Stimulated activated CD4-positive, alpha-beta T cell treated with anti-CD3 and anti-CD28 coated beads, Interleukin-12 subunit alpha, Interleukin-12 subunit beta, amount 100 ng/mL, for 4 hours (primary cell): ENCODE measurements around the gene TAS2R20.
"Not testable (repeated sequence)": the region's sequence is repeated elsewhere in the genome, so short reads cannot be mapped to it uniquely, and the experiment has no call there.

Experiments
- DNase-seq: peaks from one replicate; pipeline ENCODE4 v3.0.0-alpha.2; 2020

TAS2R20 gene

DNA sequence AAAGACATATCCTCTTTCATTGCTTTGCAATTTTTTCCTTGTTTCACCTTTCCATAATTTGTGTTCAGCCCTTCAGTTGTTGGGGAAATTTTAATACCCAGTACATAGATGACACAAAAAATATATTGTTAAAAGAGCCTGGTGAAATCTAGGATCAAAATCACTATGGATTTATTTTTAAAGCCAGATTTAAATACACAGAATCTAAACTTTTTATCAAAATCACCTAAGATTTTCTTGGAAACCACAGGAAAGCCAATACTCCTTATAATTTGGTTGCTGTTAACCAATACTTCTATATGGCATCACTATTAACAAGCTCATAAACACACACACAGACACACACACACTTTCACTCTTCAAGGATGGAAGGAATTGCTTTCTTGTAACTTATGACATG, at the start of gene TAS2R20:
TSS of gene TAS2R20 (minus strand) at position 101 of the 400 bp plus-strand sequence. CDS start 429 bp downstream, outside the sequence.
- no peak for DNase-seq

GRCh38 chr12:11041366-11041765, 43.3 kb upstream of the TAS2R20 start:
- not testable (repeated sequence) for DNase-seq

DNA sequence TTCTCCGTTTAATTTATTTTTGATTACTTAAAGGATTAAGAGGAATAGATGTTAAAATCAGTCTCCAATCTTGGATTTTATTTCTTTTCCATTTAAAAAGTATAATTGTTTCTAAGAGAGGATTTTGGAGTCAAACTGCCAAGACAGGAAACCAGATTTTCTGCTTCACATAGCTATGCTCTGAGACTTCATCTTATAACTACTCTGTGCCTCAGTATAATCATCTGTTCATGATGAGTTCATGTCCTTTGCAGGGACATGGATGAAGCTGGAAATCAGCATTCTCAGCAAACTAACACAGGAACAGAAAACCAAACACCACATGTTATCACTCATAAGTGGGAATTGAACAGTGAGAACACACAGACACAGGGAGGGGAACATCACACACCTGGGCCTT, 42.1 kb upstream of the TAS2R20 start:
- DNase-seq, result no peak

DNA sequence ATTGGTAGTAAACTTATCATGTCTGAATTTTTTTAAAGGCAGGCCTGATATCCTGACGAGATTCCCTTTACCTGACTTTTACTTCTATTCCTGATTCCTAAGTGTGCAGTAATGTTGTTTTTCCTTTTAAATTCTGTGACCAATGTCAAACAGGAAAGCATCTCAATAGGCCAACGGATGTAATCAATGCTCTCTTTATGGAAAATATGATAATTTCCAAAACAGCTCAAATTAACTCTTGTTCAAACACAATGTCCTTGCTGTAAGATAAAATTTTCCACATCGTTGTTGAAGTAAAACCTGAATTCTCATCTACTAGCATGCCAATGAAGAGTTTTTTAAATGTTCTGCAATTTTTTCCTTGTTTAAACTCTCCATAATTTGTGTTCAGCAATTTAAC, 41.1 kb upstream of the TAS2R20 start:
- DNase-seq, result no peak

DNA sequence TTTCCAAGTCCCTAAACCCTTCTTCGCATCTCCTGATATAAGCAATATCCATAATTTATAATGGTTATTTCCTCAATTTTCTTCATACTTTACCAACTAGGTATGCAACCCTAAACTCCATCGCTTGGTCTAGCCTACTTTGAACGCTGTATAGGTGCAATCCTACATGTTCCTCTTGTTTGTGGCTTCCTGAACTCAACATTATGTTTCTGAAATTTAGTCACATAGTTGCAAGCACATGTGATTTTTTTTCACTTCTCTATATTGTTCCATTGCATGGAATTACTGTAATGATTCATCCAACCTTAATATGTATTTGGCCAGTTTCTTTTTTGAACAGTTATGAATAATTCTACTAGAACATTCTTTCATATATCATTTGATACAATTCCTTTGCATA, 35.9 kb upstream of the TAS2R20 start:
- DNase-seq, result not testable (repeated sequence)

DNA sequence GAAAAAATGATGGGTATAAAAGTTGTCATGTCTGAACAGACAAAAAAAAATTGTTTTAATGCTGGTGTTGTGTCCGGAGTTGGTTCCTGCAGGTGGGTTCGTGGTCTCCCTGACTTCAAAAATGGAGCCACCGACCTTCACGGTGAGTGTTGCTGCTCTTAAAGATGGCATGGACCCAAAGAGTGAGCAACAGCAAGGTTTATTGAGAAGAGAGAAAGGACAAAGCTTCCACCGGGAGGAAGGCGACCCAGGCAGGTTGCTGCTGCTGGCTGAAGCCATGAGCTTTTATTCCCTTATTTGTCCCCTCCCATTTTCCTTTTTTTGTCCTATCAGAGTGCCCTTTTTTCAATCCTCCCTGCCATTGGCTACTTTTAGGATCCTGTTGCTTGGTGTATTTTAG, 33.2 kb upstream of the TAS2R20 start, which contains the start of gene TAS2R31:
TSS of gene TAS2R31 (minus strand) at position 101 of the 400 bp plus-strand sequence. CDS start at position 29, 72 bp downstream.
- DNase-seq, result no peak

GRCh38 chr12:11026118-11026517, 28.0 kb upstream of the TAS2R20 start:
- no peak for DNase-seq

DNA sequence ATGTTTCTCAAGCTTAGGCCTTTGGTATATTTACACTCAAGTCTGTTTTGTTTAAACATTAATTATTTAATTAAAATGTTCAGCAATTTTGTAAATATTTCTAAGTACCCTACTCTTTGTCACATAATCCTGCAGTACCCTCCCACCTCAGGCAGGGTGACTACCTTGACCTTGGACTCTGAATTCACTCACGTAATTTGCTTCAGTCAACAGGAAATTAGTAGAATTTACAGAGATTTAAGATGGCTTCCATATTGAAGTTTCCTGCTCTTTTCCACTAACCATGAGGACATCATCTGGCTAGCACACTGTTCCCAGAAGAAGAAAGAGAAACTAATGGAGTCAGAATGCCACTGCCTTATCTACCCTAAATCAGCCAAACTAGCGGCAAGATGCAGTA, 25.3 kb upstream of the TAS2R20 start:
- DNase-seq, result no peak

DNA sequence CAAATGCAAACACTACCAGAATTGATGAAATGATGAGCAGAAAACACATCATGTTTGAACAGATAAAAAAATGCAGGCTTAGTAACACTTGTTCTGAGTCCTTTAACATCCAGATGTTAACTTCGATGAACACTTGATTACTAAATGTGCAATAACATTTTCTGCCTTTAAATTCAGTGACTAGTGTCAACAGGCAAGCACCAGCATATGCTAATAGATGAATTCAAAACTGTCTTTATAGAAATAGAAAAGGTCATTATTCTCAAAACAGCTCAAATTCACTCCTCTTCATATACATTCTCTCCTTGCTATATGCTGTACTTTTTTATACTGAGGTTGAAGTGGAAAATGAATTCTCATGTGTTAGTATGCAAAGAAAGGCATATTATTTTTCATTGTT, 24.4 kb upstream of the TAS2R20 start, which contains the start of gene TAS2R19:
TSS of gene TAS2R19 (minus strand) at position 101 of the 400 bp plus-strand sequence. CDS start at position 52, 49 bp downstream.
- DNase-seq, result no peak

GRCh38 chr12:11016937-11017336, 18.8 kb upstream of the TAS2R20 start:
- DNase-seq, result no peak

DNA sequence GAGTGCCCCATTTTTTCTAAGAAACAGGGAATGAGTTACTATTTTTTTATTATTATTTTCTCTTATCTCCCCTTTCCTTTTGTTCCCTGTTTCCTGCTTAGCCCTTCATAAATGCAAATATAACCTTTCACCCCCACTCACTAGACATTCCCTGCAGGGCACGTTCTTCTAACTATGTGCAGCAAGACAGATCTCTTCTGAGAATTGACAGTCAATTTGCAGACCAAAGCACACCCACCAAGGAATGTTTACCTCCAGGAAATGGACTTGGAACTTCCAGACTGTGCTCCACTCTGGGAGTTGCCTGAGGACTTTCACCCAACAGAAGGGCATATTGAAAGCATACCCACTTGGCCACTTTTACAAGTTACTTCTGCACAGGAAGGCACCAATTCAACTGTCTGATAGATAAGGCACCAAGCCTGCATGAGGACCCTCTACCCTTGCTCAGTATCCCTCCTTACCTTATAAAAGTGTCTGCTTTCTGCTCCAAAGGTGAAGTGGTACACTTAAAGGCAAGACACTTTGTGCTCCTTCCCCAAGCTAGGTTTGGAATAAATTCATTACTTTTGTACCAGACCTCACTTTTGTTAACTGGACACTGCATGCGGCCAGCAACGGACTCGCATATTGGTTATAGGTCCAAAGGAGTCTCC, 17.8 kb upstream of the TAS2R20 start:
- DNase-seq, result no peak

GRCh38 chr12:11014234-11014633, 16.1 kb upstream of the TAS2R20 start:
- DNase-seq, result no peak

DNA sequence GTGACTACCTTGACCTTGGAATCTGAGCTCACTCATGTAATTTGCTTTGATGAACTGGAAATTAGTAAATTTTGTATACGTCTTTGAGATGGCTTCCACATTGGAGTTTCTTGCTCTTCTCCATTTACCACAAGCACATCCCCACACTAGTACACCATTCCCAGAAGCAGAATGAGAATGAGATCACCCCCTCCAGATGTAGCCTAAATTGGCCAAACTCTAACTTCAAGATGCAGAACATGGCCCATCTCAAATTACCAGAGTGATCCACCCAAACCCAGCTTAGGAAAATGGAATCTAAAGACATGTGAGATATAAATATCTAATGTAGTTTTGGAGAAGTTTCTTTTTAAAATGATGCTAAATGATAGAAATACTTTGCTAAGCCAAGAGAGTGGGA, 9.5 kb upstream of the TAS2R20 start:
- DNase-seq, result no peak

GRCh38 chr12:10994307-10994706, 3.8 kb downstream of the TAS2R20 start:
- DNase-seq, result no peak

- DNase-seq, result no peak
Measured at GRCh38 chr12:10989107-10989506, 9.0 kb downstream of the TAS2R20 start.

GRCh38 chr12:10986812-10987211, 11.3 kb downstream of the TAS2R20 start, which contains the start of gene TAS2R50:
TSS of gene TAS2R50 (minus strand) at chr12:10986912. CDS start at chr12:10986860, 52 bp downstream.
- no peak for DNase-seq

GRCh38 chr12:10982244-10982643, 15.9 kb downstream of the TAS2R20 start:
- no peak for DNase-seq

DNA sequence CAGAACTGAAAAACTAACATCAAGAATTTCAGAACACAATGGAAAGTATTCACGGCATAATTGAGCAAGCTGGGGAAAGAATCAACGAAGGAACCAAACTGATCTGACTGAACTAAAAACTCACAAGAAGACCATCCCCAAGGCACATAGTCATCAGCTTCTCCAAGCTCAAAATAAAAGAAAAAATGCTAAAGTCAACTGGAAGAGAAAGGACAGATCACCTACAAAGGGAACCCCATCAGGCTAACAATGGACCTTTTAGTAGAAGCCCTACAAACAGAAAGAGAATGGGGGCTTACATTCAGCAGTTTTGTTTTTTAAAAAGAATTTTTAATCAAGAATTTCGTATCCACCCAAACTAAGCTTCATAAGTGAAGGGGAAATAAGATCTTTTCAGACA, 23.1 kb downstream of the TAS2R20 start:
- no peak for DNase-seq

DNA sequence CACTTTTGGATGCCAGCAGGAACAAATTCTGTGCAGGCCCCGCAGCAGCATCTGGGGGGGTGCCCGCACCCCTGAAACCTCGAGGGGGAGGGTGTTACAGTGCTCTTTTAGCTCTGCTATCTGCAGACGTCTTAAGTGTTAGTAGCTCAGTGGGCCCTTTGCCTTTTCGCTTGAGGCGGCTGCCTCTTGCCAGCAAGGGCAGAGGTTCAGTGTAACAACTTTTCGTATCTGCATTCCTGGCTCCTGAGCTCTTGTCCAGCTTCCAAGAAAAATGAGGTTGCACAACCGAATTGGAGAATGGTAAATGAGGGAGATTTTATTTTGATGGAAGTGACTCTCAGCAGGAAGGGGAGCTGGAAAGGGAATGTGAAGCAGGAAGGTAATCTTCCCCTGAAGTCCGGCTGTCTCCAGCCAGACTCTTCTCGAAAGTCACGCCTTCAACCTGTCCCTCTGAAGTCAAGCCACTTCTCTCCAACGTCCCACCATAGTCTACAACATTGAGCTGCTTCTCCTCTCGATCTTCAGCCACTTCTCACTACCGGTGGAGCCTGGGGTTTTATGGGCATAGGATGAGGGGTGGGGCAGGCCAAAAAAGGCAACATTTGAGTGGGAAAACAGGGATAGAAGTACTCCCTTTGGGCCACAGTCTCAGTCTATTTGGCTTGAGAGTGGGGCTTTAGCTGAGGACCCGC, 29.2 kb downstream of the TAS2R20 start:
- no peak for DNase-seq

- no peak for DNase-seq
Measured at GRCh38 chr12:10967409-10967808, 30.7 kb downstream of the TAS2R20 start.

- DNase-seq, result no peak
Measured at GRCh38 chr12:10966314-10966713, 31.8 kb downstream of the TAS2R20 start.

- DNase-seq, result no peak
Measured at GRCh38 chr12:10965476-10965875, 32.6 kb downstream of the TAS2R20 start.

DNA sequence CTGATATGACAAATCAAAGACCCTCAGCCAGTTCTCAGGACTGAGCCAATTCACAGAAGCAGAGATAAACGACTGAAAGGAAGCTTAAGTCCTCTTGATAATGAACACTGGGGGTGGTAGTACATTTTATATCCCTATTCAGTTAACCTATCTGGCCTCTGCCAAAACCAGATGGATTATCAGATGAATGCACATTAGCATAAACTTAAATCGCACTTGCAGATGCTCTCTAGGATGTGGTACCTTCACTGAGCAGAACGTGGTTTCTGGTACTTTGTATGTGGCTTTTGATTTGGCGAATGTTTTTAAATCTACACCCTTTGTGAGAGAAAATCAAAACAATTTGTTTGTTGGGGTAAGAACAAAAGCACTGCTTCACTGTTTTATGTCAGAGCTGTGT, 37.9 kb downstream of the TAS2R20 start:
- no peak for DNase-seq

GRCh38 chr12:10959804-10960203, 38.3 kb downstream of the TAS2R20 start:
- no peak for DNase-seq
